ENCODE results near the gene ABCA1.
"Not testable (repeated sequence)": the region's sequence is repeated elsewhere in the genome, so short reads cannot be mapped to it uniquely, and the experiment has no call there.

The ABCA1 gene

DNA sequence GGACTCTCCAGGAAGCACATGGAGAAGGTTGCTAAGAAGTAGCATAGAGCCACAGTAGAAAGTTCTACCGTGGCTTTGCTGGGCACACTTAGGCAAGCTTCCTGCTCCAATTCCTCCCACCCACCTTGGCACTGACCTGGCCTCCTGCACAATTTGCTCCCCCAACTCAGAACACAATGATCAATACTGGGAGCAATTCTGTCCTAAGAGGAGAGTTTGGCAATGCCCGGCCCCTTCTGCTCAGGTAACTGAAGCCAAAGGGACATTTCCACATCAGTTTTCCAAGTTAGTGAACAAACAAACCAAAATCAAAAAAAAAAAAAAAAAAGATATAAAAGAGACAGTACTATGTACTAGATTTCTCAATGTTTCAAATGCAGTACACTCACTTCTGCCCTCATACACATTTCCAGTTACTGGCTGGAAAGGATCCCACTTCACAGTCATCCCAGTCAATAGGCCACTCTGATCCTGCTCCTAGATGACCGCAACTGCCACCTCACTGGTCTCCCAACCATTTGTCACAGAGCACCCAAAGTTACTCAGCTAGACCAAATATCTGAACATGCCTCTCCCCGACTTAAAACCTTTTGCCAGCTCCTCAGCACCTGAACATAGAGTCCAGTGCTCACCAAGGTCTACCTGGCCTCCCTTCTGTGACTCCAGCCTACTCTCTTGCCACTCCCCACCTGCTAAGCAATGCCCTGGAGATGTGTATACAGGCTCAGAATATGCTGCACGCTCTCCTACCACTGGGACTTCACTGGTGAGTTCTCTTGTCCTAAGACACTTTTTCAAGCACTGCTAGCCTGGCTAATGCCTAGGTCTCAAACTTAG is 21.3 kb downstream of the ABCA1 start:
- no peak for DNase-seq (ENCODE audit: low spot score)

DNA sequence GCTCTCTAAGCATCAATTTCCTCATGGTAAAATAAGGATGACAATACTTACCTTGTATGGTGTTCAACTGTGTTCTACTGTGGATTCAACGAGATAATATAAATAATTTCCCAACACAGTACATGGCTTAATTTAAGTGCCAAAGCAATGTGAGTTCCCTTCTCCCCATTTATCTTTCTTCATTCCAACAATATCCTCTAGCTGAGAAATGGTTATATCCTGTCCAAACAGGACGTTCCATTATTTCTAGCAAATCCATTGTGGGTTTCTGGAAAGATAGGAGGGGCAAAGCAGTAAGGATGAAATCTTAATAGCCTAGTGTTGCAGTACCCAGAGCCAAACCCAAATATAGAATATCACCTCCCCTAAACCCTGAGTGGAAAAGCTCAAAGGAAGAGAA is 22.0 kb downstream of the ABCA1 start:
- no peak for DNase-seq (ENCODE audit: low spot score)

DNA sequence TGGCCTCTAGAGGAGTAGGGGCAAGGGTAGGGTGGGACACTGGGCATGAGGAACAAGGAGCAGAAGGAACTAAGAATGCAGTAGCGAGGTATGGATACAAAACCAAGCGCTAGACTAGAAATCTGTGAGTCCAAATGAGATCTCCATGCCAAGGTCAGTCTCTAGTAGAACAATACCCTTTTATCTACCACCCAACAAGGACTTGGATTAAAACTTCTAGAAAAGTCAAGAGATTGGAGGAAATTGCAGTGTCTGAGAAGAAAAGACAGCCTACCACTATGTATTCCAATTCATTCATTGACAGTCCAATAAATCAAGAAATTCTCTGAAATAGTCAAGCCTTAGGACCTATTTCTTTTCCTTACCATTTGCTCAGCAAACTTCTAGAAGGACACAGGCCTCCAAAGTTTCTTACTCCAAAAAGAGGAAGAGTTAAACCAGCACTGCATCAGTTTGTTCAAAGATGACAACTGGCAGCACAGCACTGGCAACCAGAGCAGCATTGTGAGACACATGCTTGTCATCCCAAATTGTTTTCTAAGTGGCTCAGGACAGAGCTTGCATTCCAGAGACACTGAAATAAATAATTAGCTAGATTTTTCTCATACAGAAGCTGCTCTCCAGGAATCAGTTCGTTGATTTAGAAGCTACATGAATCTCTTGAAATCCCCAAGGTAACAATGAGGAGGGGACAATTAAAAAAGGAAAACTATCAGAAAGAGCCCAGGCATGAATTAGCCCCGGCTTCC is 22.6 kb downstream of the ABCA1 start:
- DNase-seq (ENCODE audit: low spot score), result no peak

GRCh38 chr9:104903609-104904008 is 24.3 kb downstream of the ABCA1 start:
- DNase-seq (ENCODE audit: low spot score), result no peak

- DNase-seq (ENCODE audit: low spot score), result no peak
These were observed 27.1 kb downstream of the ABCA1 start for GRCh38 chr9:104900871-104901270.

GRCh38 chr9:104900324-104900723 is 27.6 kb downstream of the ABCA1 start:
- no peak for DNase-seq (ENCODE audit: low spot score)

- DNase-seq (ENCODE audit: low spot score), result no peak
These were observed 28.2 kb downstream of the ABCA1 start for GRCh38 chr9:104899759-104900247.

GRCh38 chr9:104898376-104898775 is 29.6 kb downstream of the ABCA1 start:
- DNase-seq (ENCODE audit: low spot score), result not testable (repeated sequence)

DNA sequence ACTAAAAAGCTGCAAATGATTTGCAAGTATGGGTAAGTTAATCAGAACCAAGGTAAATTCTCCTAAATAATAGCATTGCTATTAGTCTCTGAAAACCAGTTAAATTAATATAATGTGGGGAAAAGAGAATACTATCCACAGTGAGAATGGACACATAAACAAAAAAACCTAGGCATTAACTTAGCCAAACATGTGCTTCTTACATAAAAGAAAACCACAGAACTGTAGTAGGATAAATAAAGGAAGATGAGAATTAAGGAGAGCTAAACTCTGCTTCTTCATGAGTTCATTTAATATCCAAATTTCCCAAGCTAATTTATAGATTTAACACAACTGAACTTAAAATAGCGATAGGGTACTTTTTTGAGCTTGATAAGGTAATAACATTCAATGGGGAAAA is 31.8 kb downstream of the ABCA1 start:
- DNase-seq (ENCODE audit: low spot score), result no peak

DNA sequence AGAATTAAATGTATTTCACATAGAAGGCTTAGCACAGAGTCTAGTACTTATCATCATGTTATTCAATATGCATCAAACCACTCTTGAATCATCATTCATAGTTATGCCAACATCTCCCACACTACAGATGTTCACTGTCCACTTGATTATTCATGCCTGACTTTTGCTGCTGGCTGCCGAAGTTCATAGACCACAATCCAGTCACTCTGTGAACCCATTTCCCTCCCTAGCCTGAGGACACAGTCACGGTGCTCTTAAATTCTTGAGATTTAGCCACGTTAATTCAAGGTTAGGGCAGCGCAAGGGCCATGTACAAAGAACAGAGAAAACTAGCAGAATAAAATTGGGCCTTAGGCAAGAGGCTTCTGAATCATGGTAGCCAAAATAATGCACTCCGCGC is 32.4 kb downstream of the ABCA1 start:
- DNase-seq (ENCODE audit: low spot score), result no peak

DNA sequence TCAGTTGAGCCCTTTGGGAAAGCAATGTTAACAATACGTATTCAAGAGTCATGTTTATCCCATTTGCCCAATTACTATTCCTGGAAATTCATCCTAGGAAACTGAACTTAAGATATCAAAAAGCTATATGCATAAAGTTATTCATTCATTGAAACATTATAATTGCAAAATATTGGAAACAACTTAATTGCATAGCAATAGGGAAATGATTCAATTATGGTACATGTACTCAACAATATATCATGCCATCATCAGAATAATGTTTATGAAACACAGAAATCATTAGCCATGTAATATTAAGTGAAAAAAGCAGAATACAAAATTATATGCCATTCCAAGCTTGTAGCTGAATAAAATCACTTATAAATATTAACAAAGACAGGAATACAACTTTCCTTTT is 35.3 kb downstream of the ABCA1 start:
- no peak for DNase-seq (ENCODE audit: low spot score)

DNA sequence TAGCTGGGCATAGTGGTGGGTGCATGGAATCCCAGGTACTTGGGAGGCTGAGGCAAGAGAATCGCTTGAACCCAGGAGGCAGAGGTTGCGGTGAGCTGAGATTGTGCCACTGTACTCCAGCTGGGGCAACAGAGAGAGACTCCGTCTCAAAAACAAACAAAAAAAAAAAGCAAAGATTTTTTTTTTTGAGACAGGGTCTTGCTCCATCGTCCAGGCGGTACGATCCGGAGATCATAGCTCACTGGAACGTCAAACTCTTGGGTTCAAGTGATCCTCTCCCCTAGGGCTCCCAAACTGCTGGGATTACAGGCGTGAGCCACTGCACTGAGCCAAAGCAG is 37.6 kb downstream of the ABCA1 start:
- DNase-seq (ENCODE audit: low spot score), result no peak

DNA sequence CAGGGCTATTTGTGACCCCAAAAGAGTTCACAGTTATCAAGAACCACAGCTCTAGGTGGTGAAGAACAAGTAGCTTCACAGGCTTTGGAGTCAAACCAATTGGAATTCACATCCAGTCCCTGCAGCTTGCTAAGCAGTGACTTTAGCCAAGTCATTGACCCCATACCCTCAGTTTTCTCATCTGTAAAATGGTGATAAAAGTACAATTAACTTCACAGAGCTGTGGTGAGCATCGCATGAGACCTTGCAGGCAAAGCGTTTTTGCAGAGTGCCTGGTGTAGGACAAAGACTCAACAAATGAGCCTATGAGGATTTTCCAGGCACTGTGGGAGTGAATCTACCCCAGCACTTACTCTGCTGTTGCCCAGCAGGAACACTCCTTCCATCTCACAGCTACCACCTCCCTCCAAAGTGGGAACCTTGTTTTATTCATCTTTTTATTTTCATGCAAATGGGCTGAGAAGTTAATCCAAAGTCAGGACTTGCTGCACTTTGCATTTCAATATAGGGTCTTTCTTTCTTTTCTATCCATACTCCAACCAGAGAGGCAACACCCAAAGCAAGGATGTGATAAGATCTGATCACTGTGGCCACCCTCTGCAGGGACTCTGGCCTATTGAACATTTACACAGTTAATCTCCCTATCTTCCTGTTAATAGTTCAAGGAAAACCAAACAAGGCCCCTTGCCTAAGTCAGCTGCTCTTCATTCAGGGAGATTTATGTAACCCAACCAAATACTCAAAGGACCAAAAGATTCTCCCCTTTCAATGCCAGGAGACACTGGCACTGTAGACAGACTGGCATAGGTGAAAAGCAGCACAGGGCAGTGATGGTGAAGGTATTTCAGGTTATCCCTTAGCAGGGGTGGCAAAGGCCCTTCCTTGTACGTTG is 41.9 kb downstream of the ABCA1 start:
- no peak for DNase-seq (ENCODE audit: low spot score)

- DNase-seq (ENCODE audit: low spot score), result no peak
These were observed 44.8 kb downstream of the ABCA1 start for GRCh38 chr9:104883169-104883568.

DNA sequence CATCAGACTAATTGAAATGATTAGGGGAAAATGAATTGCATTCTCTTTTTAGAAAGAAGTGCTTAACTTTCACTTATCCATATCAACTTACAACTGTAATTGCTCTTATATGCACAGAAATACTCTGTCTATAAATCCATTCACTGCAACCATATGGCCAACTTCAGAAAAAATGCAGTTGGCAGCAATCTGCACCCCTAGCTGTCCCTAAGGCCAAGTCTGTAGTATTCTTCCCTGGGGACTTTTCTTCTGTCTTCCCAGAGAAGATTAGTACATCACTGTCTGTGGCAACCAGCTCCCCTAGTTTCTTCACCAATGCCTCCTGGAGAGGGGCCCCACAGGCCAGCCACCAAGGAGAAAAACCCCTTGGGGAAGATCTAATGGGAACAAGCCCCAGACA is 45.4 kb downstream of the ABCA1 start:
- no peak for DNase-seq (ENCODE audit: low spot score)

- DNase-seq (ENCODE audit: low spot score), result no peak
These were observed 45.9 kb downstream of the ABCA1 start for GRCh38 chr9:104882086-104882485.

DNA sequence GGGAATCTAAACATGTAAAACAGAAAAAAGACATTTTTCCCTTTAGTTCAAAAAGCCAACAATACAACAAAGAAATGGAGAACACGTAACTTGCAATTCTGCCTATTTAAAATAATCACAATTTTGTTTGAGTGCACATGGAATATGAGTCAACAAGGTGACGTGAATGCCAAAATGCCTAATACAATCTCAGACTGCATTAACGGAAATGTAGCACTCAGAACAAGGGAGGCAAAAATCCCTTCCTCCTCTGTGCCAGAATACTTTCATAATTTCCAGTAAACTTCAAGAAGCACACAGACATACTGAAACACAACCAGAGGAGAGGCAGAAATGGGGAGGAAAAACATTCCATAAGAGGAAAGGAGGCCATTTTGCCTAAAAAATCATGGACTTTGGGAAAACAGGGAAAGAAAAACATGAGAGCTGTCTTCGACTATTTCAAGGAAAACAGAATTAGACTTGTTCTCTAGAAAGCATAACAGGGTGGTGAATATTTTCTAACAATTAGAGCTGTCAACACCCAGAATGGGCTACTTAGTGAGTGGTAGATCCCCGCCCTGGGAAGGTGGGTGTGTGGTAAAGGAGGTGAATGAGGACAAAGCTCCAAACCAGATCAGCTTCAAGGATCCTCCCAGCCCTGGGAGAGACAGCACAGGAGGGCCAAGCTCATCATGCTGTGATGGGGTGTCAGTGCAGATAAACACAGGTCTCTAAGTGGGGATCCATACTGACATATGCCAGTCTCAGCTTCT is 48.2 kb downstream of the ABCA1 start:
- DNase-seq (ENCODE audit: low spot score), result no peak

DNA sequence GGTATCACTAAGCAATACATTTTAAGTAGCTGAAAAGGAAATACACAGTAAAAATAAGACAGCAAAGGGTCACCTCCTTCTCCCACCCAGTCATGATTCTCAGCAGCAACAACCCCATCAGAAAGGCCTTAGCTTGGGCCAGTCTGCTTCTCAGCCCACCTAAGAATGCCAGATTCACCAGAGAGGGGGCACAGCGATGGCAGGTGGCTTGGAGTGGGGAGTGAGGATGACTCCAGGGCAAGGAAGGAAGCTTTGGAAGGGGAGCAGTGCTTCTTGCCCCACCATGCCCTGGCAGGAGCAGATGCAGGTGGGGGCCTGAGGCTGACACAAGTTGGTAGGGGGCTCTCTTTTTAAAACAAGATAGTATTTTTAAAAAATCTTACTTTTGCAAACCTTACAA is 51.4 kb downstream of the ABCA1 start:
- DNase-seq (ENCODE audit: low spot score), result no peak

- DNase-seq (ENCODE audit: low spot score), result no peak
These were observed 52.1 kb downstream of the ABCA1 start for GRCh38 chr9:104875897-104876296.

- DNase-seq (ENCODE audit: low spot score), result no peak
These were observed 52.6 kb downstream of the ABCA1 start for GRCh38 chr9:104875320-104875719.

GRCh38 chr9:104873489-104873850 is 54.5 kb downstream of the ABCA1 start:
- DNase-seq (ENCODE audit: low spot score), result no peak

Measured in LoVo (cell line).